ENCODE measurements around the gene LUZP1.

- TF ChIP-seq CTCF (conservative IDR thresholded peaks at IDR 0.05 in 1 of 2, IDR thresholded peaks at IDR 0.05 in 1 of 2; ENCODE audit: low read depth in 1 of 2, low read length in 2 of 2) (no peak), EZH2 (IDR thresholded peaks at IDR 0.05; ENCODE audit: low read length, missing control alignments) (no peak)
These were observed 11.2 kb upstream of the LUZP1 start for GRCh38 chr1:23179862-23180261.

Data from fibroblast of lung (primary cell).